Measurements from ENCODE around the gene P2RY4.

- TF ChIP-seq CTCF (IDR thresholded peaks at IDR 0.05) (no peak), POLR2A (IDR thresholded peaks at IDR 0.05) (no peak)
Observed at GRCh38 chrX:70292788-70293187, 32.8 kb upstream of the P2RY4 start.
